ENCODE measurements around the gene SPANXB1.
"Not testable (repeated sequence)": the region's sequence is repeated elsewhere in the genome, so short reads cannot be mapped to it uniquely, and the experiment has no call there.

SPANXB1 gene

GRCh38 chrX:141002568-141002967, at the start of gene SPANXB1:
TSS of gene SPANXB1 (plus strand) at chrX:141002594. CDS start at chrX:141002694, 100 bp downstream.
- DNase-seq (ENCODE audit: low spot score) = not testable (repeated sequence)

GRCh38 chrX:140967036-140967435, 35.4 kb upstream of the SPANXB1 start:
- DNase-seq (ENCODE audit: low spot score) = no peak

GRCh38 chrX:140971099-140971795, 31.1 kb upstream of the SPANXB1 start:
- DNase-seq (ENCODE audit: low spot score) = no peak

DNA sequence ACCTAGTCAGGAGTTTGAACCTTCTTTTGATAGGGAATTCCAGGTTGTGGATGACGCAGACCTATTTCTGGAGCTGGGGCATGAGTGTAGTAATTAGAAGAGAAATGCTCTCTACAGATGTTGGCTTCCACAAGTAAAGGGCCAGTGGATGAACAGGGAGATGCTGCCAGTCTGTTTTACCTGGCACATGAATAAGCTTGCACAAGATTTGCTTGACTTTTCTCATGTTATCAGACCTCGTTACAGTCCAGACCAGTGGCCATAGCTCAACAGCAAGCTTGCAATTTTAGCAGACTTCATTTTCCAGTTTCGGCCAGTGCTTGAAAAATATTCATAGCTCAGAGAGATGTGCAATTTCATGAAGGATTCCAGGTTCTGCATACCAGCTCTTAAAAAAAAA, 26.9 kb upstream of the SPANXB1 start:
- DNase-seq (ENCODE audit: low spot score) = no peak

GRCh38 chrX:140980271-140980670, 22.1 kb upstream of the SPANXB1 start:
- no peak for DNase-seq (ENCODE audit: low spot score)

- no peak for DNase-seq (ENCODE audit: low spot score)
Observed at GRCh38 chrX:140983730-140984129, 18.7 kb upstream of the SPANXB1 start.

GRCh38 chrX:141005243-141005642, 2.8 kb downstream of the SPANXB1 start:
- not testable (repeated sequence) for DNase-seq (ENCODE audit: low spot score)

DNA sequence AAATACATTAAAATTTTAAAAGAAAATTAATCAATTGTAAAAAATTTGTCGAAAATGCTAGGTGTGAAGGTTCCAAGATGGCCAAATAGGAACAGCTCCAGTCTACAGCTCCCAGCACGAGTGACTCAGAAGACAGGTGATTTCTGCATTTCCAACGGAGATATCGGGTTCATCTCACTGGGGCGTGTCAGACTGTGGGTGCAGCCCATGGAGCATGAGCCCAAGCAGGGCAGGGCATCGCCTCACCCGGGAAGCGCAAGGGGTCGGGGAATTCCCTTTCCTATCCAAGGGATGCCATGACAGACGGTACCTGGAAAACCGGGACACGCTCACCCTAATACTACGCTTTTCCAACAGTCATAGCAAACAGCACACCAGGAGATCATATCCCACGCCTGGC, 41.9 kb downstream of the SPANXB1 start:
- DNase-seq (ENCODE audit: low spot score) = not testable (repeated sequence)

DNA sequence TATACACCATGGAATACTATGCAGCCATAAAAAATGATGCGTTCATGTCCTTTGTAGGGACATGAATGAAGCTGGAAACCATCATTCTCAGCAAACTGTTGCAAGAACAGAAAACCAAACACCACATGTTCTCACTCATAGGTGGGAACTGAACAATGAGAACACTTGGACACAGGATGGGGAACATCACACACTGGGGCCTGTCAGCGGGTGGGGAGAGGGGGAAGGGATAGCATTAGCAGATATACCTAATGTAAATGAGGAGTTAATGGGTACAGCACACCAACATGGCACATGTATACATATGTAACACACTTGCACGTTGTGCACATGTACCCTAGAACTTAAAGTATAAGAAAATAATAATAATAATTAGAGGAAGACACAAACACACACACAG, 47.5 kb downstream of the SPANXB1 start:
- not testable (repeated sequence) for DNase-seq (ENCODE audit: low spot score)

- not testable (repeated sequence) for DNase-seq (ENCODE audit: low spot score)
Observed at GRCh38 chrX:141052098-141052497, 49.7 kb downstream of the SPANXB1 start.
